Smooth muscle cell (in vitro differentiated cells): Measurements from ENCODE around the gene ICAM5. TPM values are rescaled to one million over a fixed set of nuclear protein-coding genes. Genes with fewer than 3 reads are reported as not detected.

Source experiments
- DNase-seq: peaks from one replicate; lab custom pipeline; 2025; ENCODE audit not compliant: unreplicated experiment; lab: John Stamatoyannopoulos, UW
- H2AFZ ChIP-seq: fragments of 200-600 bp; sonication (generic); 2 replicates; pipeline ENCODE4 v1.6.0; 2016; ENCODE audit warnings: antibody characterized with exemption, low read depth, mild to moderate bottlenecking
- H3F3A ChIP-seq: fragments of 200-600 bp; sonication (generic); 2 replicates; pipeline ENCODE4 v1.6.0; 2017; ENCODE audit warnings: antibody characterized with exemption, low read depth
- H3K27ac ChIP-seq: fragments of 200-600 bp; sonication (generic); 2 replicates; pipeline ENCODE4 v1.5.1; 2016; ENCODE audit warnings: low read depth, mild to moderate bottlenecking
- H3K27me3 ChIP-seq: fragments of 200-600 bp; sonication (generic); 2 replicates; pipeline ENCODE4 v1.6.1; 2016; ENCODE audit warnings: low read depth, mild to moderate bottlenecking
- H3K36me3 ChIP-seq: fragments of 200-600 bp; sonication (generic); 2 replicates; pipeline ENCODE4 v1.5.1; 2016; ENCODE audit warnings: low read depth
- H3K4me1 ChIP-seq: fragments of 200-600 bp; sonication (generic); 2 replicates; pipeline ENCODE4 v1.5.1; 2016; ENCODE audit warnings: low read depth
- H3K4me2 ChIP-seq: fragments of 200-600 bp; sonication (generic); 2 replicates; pipeline ENCODE4 v1.6.0; 2016; ENCODE audit warnings: mild to moderate bottlenecking
- H3K4me3 ChIP-seq: fragments of 200-600 bp; sonication (generic); 2 replicates; pipeline ENCODE4 v1.5.1; 2016; ENCODE audit warnings: mild to moderate bottlenecking
- H3K79me2 ChIP-seq: fragments of 200-600 bp; sonication (generic); 2 replicates; pipeline ENCODE4 v1.6.0; 2016; ENCODE audit warnings: low read depth, mild to moderate bottlenecking
- H3K9ac ChIP-seq: fragments of 200-600 bp; sonication (generic); 2 replicates; pipeline ENCODE4 v1.6.0; 2016; ENCODE audit warnings: low read depth
- H3K9me3 ChIP-seq: fragments of 200-600 bp; sonication (generic); replicated peaks from 2 replicates; pipeline ENCODE4 v1.5.1; 2016; ENCODE audit warnings: low read depth
- H4K20me1 ChIP-seq: fragments of 200-600 bp; sonication (generic); 2 replicates; pipeline ENCODE4 v1.6.0; 2016; ENCODE audit warnings: low read depth
- WGBS: methylation state at CpG from one replicate; pipeline ENCODE4 v1.1.7; 2016; ENCODE audit warnings: low lambda C conversion rate; 5-methylcytosine and 5-hydroxymethylcytosine counted together
- polyA plus RNA-seq: library from polyadenylated mRNA; unstranded; fragments of >200 nt; fragmentation: Nextera tagmentation; extraction: Ambion mirVana; gene quantifications from 2 replicates; pipeline ENCODE4 v1.2.1, GENCODE V29; 2016
- total RNA-seq: library from RNA; depleted of rRNA; stranded (reverse); fragments of >200 nt; gene quantifications from 2 replicates; pipeline ENCODE4 v1.2.3, GENCODE V29; 2014
- TF ChIP-seq, protein P1 (sequence below): fragments of 200-600 bp; sonication (generic); IDR thresholded peaks from 2 replicates; pipeline ENCODE4 v1.5.1; 2017; ENCODE audit warnings: borderline replicate concordance, mild to moderate bottlenecking, antibody characterized with exemption; ENCODE audit not compliant: insufficient read depth, poor library complexity, severe bottlenecking

ICAM5 gene
- total and polyA plus RNA-seq, 2 experiments from 2014 or later: 4.0 to 4.4 TPM

DNA sequence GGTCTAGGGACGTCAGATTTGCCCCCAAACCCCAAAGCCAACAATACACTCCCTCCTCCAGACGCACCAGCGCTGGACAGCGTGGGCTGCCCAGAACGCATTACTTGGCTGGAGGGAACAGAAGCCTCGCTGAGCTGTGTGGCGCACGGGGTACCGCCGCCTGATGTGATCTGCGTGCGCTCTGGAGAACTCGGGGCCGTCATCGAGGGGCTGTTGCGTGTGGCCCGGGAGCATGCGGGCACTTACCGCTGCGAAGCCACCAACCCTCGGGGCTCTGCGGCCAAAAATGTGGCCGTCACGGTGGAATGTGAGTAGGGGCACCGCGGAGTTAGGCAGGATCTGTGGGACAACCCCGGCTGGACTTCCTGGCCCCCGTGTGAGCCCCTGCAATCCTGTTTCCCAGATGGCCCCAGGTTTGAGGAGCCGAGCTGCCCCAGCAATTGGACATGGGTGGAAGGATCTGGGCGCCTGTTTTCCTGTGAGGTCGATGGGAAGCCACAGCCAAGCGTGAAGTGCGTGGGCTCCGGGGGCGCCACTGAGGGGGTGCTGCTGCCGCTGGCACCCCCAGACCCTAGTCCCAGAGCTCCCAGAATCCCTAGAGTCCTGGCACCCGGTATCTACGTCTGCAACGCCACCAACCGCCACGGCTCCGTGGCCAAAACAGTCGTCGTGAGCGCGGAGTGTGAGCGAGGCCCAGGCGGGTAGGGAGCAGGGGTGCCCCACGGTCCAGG, 4.0 kb downstream of the ICAM5 start:
- Histone ChIP-seq H3K9ac (no peak overlapping the region), H2AFZ (no peak overlapping the region), H3K9me3 (no peaks in the 10 kb centered on the region), H3K4me1 (peaks cover 28% of the 10 kb centered on the region), H3K79me2 (no peaks in the 10 kb centered on the region), H3K27ac (no peak overlapping the region), H3K27me3 (peaks cover 87% of the 10 kb centered on the region), H3F3A (no peaks in the 10 kb centered on the region), H3K4me3 (no peak overlapping the region), H3K36me3 (no peaks in the 10 kb centered on the region), H4K20me1 (no peaks in the 10 kb centered on the region), H3K4me2 (no peak overlapping the region)
- no peak for DNase-seq
- WGBS: 42% methylated on average over 49 of the region's 49 CpGs
- TF ChIP-seq, protein P1, sequence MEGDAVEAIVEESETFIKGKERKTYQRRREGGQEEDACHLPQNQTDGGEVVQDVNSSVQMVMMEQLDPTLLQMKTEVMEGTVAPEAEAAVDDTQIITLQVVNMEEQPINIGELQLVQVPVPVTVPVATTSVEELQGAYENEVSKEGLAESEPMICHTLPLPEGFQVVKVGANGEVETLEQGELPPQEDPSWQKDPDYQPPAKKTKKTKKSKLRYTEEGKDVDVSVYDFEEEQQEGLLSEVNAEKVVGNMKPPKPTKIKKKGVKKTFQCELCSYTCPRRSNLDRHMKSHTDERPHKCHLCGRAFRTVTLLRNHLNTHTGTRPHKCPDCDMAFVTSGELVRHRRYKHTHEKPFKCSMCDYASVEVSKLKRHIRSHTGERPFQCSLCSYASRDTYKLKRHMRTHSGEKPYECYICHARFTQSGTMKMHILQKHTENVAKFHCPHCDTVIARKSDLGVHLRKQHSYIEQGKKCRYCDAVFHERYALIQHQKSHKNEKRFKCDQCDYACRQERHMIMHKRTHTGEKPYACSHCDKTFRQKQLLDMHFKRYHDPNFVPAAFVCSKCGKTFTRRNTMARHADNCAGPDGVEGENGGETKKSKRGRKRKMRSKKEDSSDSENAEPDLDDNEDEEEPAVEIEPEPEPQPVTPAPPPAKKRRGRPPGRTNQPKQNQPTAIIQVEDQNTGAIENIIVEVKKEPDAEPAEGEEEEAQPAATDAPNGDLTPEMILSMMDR: no peak

GRCh38 chr19:10294368-10294697, 4.6 kb downstream of the ICAM5 start:
- Histone ChIP-seq H3K4me2 (no peak overlapping the region), H2AFZ (no peak overlapping the region), H3K9me3 (no peaks in the 10 kb centered on the region), H3K4me3 (no peak overlapping the region), H3K4me1 (peaks cover 23% of the 10 kb centered on the region), H3K79me2 (no peaks in the 10 kb centered on the region), H3K27me3 (peaks cover 82% of the 10 kb centered on the region), H3K9ac (no peak overlapping the region), H3K36me3 (no peaks in the 10 kb centered on the region), H3F3A (no peaks in the 10 kb centered on the region), H3K27ac (no peak overlapping the region), H4K20me1 (no peaks in the 10 kb centered on the region)
- DNase-seq: no peak
- 14% methylated on average over 23 of the region's 25 CpGs for WGBS
- TF ChIP-seq, protein P1: peak; percentile 12

DNA sequence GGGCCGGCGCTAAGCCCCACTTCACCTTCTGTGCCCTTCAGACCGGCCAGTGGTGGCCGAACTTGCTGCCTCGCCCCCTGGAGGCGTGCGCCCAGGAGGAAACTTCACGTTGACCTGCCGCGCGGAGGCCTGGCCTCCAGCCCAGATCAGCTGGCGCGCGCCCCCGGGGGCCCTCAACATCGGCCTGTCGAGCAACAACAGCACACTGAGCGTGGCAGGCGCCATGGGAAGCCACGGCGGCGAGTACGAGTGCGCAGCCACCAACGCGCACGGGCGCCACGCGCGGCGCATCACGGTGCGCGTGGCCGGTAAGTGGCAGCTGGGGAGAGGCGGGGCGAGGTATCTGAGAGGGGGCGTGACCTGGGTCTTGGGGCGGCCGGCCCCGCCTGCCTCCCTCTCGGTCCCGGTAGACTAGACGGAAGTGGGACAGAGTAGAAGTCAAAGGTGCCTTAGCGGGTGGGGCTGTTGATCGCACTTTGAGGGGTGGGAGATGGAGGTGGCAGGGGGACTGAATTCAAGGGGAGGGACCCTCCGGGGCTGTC, 5.6 kb downstream of the ICAM5 start:
- Histone ChIP-seq H3K9me3 (no peaks in the 10 kb centered on the region), H3K4me2 (peak overlapping the region; percentile 74), H2AFZ (no peak overlapping the region), H3K4me1 (peaks cover 16% of the 10 kb centered on the region), H3K36me3 (no peaks in the 10 kb centered on the region), H3F3A (no peaks in the 10 kb centered on the region), H3K27ac (no peak overlapping the region), H3K79me2 (no peaks in the 10 kb centered on the region), H3K9ac (no peak overlapping the region), H3K27me3 (peaks cover 78% of the 10 kb centered on the region), H3K4me3 (peak overlapping the region; percentile 23), H4K20me1 (no peaks in the 10 kb centered on the region)
- 11% methylated on average over 44 of the region's 48 CpGs for WGBS
- TF ChIP-seq, protein P1: no peak
- DNase-seq: no peak
